Neural cell (in vitro differentiated cells): Measurements from ENCODE around the gene CCP110.

ENCODE experiments used
- EP300 ChIP-seq: fragments of 450-650 bp; conservative IDR thresholded peaks from 2 replicates; pipeline ENCODE4 v1.6.1; 2014; ENCODE audit warnings: antibody characterized with exemption, mild to moderate bottlenecking, moderate library complexity; ENCODE audit not compliant: poor library complexity, severe bottlenecking
- EZH2 ChIP-seq: fragments of 200-600, 300-800 bp; shearing (Covaris generic), sonication (generic); IDR thresholded peaks from 2 replicates; pipeline ENCODE4 v1.6.1; 2014; ENCODE audit warnings: antibody characterized with exemption, low read length, borderline replicate concordance, mild to moderate bottlenecking; ENCODE audit not compliant: insufficient read depth, poor library complexity, severe bottlenecking
- MXI1 ChIP-seq: fragments of 450-650 bp; conservative IDR thresholded peaks from 2 replicates; pipeline ENCODE4 v1.6.1; 2014; ENCODE audit warnings: antibody characterized with exemption, mild to moderate bottlenecking; ENCODE audit not compliant: poor library complexity, severe bottlenecking
- POLR2AphosphoS5 ChIP-seq: IDR thresholded peaks from 2 replicates; pipeline ENCODE4 v1.6.1; 2012
- RAD21 ChIP-seq: fragments of 450-650 bp; conservative IDR thresholded peaks from 2 replicates; pipeline ENCODE4 v1.6.1; 2014; ENCODE audit warnings: antibody characterized with exemption, mild to moderate bottlenecking, moderate library complexity
- REST ChIP-seq: IDR thresholded peaks from 2 replicates; pipeline ENCODE4 v1.6.1; 2012; ENCODE audit warnings: borderline replicate concordance
- SMC3 ChIP-seq: fragments of 450-650 bp; conservative IDR thresholded peaks from 2 replicates; pipeline ENCODE4 v1.6.1; 2014; ENCODE audit warnings: antibody characterized with exemption, mild to moderate bottlenecking, moderate library complexity; ENCODE audit not compliant: poor library complexity
- TAF1 ChIP-seq: IDR thresholded peaks from 2 replicates; pipeline ENCODE4 v1.6.1; 2012; ENCODE audit warnings: low read depth
- TF ChIP-seq, protein P1 (sequence below): fragments of 450-650 bp; IDR thresholded peaks from 2 replicates; pipeline ENCODE4 v1.5.1; 2014; ENCODE audit warnings: antibody characterized with exemption, mild to moderate bottlenecking, moderate library complexity; ENCODE audit not compliant: poor library complexity, severe bottlenecking

DNA sequence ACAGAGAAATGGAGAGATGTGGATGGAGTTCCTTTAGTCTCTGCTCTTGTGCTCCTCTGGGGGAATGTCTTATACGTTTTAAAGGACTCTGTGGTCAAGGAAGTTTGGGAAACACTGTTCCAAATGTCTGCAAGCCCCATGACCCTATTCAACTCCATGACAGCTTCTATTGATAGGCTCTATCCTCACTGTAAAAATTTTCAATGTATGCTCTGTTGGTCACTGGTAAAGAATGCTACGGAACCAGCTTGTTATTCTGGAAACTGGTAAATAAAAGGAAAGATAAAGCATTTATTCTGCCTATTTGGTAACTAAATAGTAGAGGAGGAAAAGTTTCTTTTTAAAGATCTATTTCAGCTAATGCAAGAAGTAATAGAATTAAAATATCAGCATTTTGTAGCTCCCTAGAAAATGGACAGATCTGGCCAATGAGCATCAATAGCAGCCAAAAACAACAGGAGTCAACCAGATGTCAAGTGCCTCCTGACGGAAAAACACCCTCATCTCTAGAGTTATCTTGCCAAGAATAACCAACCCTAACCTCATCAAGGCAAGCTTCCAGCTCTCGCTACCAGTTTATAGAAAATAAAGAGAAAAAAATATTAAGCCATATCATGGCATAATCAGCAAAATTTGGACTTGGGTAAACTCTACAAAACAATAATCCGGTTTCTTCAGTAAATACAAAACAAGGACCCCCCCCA, 18.0 kb upstream of the CCP110 start:
- TF ChIP-seq, protein P1, sequence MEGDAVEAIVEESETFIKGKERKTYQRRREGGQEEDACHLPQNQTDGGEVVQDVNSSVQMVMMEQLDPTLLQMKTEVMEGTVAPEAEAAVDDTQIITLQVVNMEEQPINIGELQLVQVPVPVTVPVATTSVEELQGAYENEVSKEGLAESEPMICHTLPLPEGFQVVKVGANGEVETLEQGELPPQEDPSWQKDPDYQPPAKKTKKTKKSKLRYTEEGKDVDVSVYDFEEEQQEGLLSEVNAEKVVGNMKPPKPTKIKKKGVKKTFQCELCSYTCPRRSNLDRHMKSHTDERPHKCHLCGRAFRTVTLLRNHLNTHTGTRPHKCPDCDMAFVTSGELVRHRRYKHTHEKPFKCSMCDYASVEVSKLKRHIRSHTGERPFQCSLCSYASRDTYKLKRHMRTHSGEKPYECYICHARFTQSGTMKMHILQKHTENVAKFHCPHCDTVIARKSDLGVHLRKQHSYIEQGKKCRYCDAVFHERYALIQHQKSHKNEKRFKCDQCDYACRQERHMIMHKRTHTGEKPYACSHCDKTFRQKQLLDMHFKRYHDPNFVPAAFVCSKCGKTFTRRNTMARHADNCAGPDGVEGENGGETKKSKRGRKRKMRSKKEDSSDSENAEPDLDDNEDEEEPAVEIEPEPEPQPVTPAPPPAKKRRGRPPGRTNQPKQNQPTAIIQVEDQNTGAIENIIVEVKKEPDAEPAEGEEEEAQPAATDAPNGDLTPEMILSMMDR, result no peak
- TF ChIP-seq EZH2 (no peak), EP300 (no peak), REST (no peak), POLR2AphosphoS5 (no peak), MXI1 (no peak), RAD21 (no peak), SMC3 (no peak), TAF1 (no peak)
